Measurements from ENCODE around the gene TMPRSS11B.

Gene TMPRSS11B

DNA sequence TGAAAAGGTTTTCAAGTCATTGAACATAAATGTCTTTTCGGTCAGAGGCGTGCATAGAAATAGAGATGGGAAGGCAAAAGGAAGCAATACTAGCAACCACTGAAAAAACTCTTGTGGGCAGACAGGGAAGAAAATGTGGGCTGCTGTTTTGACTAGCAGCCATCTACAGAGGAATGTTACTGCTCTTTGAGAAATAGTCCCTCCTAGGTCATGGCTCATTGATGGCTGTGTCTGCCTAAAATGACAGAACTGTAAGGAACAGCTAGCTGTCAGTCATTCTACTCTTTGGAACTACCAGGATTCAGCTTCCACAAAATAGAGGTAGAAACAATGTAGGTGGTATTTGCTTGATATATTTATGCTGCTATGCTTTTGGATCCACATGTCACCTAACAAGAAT lies 26.9 kb upstream of the TMPRSS11B start:
- no peaks in the 10 kb centered on the region for H3K79me2 ChIP-seq (ENCODE audit: low read length)
- H3K9me3 ChIP-seq (replicated peaks; ENCODE audit: insufficient read depth, low read length), result no peaks in the 10 kb centered on the region
- no peaks in the 10 kb centered on the region for H3K36me3 ChIP-seq (replicated peaks; ENCODE audit: insufficient read depth, low read length)
- H3K27ac ChIP-seq (ENCODE audit: low read length), result no peak overlapping the region
- H3K9me2 ChIP-seq (replicated peaks; ENCODE audit: insufficient read depth, low read length), result no peaks in the 10 kb centered on the region
- H3K4me1 ChIP-seq (ENCODE audit: low read length), result peaks cover 3% of the 10 kb centered on the region; the same call in 1 of the 2 replicates
- peak overlapping the region; percentile 36; the same call in 1 of the 2 replicates for H3K4me2 ChIP-seq (ENCODE audit: low read depth, low read length)
- peak overlapping the region; percentile 34 for H3K4me3 ChIP-seq (ENCODE audit: low read length)
- H2AFZ ChIP-seq (ENCODE audit: low read length), result peak overlapping the region; percentile 54; the same call in 1 of the 2 replicates
- DNase-seq, result no peak
- H3F3A ChIP-seq (ENCODE audit: insufficient read depth, low read length), result no peaks in the 10 kb centered on the region
- H3K27me3 ChIP-seq (replicated peaks; ENCODE audit: insufficient read depth, low read length), result no peaks in the 10 kb centered on the region
- no peak for TF ChIP-seq EZH2phosphoT487 (IDR thresholded peaks at IDR 0.05; ENCODE audit: low read length)
- TF ChIP-seq EZH2 (optimal IDR thresholded peaks at IDR 0.05; ENCODE audit: low read depth, low read length), result no peak
- TF ChIP-seq, protein P1, sequence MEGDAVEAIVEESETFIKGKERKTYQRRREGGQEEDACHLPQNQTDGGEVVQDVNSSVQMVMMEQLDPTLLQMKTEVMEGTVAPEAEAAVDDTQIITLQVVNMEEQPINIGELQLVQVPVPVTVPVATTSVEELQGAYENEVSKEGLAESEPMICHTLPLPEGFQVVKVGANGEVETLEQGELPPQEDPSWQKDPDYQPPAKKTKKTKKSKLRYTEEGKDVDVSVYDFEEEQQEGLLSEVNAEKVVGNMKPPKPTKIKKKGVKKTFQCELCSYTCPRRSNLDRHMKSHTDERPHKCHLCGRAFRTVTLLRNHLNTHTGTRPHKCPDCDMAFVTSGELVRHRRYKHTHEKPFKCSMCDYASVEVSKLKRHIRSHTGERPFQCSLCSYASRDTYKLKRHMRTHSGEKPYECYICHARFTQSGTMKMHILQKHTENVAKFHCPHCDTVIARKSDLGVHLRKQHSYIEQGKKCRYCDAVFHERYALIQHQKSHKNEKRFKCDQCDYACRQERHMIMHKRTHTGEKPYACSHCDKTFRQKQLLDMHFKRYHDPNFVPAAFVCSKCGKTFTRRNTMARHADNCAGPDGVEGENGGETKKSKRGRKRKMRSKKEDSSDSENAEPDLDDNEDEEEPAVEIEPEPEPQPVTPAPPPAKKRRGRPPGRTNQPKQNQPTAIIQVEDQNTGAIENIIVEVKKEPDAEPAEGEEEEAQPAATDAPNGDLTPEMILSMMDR (IDR thresholded peaks at IDR 0.05; ENCODE audit: low read length), result no peak
- no peaks in the 10 kb centered on the region for H4K20me1 ChIP-seq (ENCODE audit: insufficient read depth, low read length)
- H3K9ac ChIP-seq (ENCODE audit: low read length), result no peak overlapping the region

DNA sequence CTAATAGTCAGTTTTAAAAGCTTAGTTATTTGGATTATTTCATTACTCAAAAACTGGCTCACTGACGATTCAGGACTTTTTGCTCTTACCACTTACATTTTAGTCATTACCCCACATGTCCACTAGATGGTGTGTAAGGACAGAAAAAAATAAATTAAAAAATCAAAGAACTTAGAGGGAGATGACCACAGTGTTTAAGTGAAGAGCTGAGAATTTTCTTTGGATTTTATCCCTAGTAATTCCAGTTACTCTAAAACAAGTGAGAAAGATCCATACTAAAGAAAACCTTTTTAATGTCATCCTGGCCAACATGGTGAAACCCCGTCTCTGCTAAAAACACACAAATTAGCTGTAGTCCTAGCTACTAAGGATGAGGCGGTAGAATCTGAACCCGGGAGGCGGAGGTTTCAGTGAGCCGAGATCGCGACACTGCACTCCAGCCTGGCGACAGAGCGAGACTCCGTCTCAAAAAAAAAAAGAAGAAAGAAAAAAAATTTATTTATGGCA lies 26.4 kb upstream of the TMPRSS11B start:
- Histone ChIP-seq H3K9me3 (replicated peaks; ENCODE audit: insufficient read depth, low read length) (no peaks in the 10 kb centered on the region), H4K20me1 (ENCODE audit: insufficient read depth, low read length) (no peaks in the 10 kb centered on the region), H3K36me3 (replicated peaks; ENCODE audit: insufficient read depth, low read length) (no peaks in the 10 kb centered on the region), H3K4me3 (ENCODE audit: low read length) (peak overlapping the region; percentile 34), H2AFZ (ENCODE audit: low read length) (peak overlapping the region; percentile 54; the same call in 1 of the 2 replicates), H3K4me1 (ENCODE audit: low read length) (peaks cover 3% of the 10 kb centered on the region; the same call in 1 of the 2 replicates), H3K4me2 (ENCODE audit: low read depth, low read length) (peak overlapping the region; percentile 36; the same call in 1 of the 2 replicates), H3K9ac (ENCODE audit: low read length) (no peak overlapping the region), H3K79me2 (ENCODE audit: low read length) (no peaks in the 10 kb centered on the region), H3K27me3 (replicated peaks; ENCODE audit: insufficient read depth, low read length) (no peaks in the 10 kb centered on the region), H3K27ac (ENCODE audit: low read length) (no peak overlapping the region), H3F3A (ENCODE audit: insufficient read depth, low read length) (no peaks in the 10 kb centered on the region), H3K9me2 (replicated peaks; ENCODE audit: insufficient read depth, low read length) (no peaks in the 10 kb centered on the region)
- DNase-seq, result peak; percentile 55
- TF ChIP-seq EZH2 (optimal IDR thresholded peaks at IDR 0.05; ENCODE audit: low read depth, low read length) (no peak), EZH2phosphoT487 (IDR thresholded peaks at IDR 0.05; ENCODE audit: low read length) (no peak)
- TF ChIP-seq, protein P1 (IDR thresholded peaks at IDR 0.05; ENCODE audit: low read length), result peak; percentile 67

DNA sequence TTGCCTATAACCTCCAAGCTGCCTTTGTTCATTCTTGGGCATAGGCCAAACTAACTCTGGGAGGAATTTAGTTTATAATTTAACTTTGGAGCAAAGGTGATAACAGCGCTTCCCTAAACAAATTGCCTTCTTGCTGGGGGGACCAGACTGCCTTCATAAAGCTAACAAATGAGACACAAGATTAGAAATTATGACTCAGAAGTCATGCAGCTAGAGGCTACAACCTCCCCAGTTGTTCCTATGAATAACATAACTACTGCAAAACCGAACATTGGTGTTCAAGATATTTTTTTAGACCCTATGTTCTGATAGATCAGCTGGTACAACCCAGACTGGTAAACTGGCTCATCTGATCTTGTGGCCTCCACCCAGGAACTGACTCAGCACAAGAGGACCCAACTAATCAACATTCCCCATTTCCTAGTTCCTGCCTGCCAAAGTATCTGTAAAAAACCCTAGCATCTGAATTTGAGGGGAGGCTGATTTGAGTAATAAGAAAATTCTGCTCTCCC lies 22.0 kb upstream of the TMPRSS11B start:
- Histone ChIP-seq H3K4me3 (ENCODE audit: low read length) (no peak overlapping the region), H3K4me2 (ENCODE audit: low read depth, low read length) (no peak overlapping the region), H3K79me2 (ENCODE audit: low read length) (no peaks in the 10 kb centered on the region), H4K20me1 (ENCODE audit: insufficient read depth, low read length) (no peaks in the 10 kb centered on the region), H2AFZ (ENCODE audit: low read length) (no peak overlapping the region), H3K9ac (ENCODE audit: low read length) (no peak overlapping the region), H3K27me3 (replicated peaks; ENCODE audit: insufficient read depth, low read length) (no peaks in the 10 kb centered on the region), H3F3A (ENCODE audit: insufficient read depth, low read length) (no peaks in the 10 kb centered on the region), H3K9me2 (replicated peaks; ENCODE audit: insufficient read depth, low read length) (no peaks in the 10 kb centered on the region), H3K27ac (ENCODE audit: low read length) (no peak overlapping the region), H3K36me3 (replicated peaks; ENCODE audit: insufficient read depth, low read length) (no peaks in the 10 kb centered on the region), H3K4me1 (ENCODE audit: low read length) (peaks cover 2% of the 10 kb centered on the region; the same call in 1 of the 2 replicates), H3K9me3 (replicated peaks; ENCODE audit: insufficient read depth, low read length) (no peaks in the 10 kb centered on the region)
- DNase-seq, result no peak
- TF ChIP-seq EZH2 (optimal IDR thresholded peaks at IDR 0.05; ENCODE audit: low read depth, low read length), result no peak
- TF ChIP-seq EZH2phosphoT487 (IDR thresholded peaks at IDR 0.05; ENCODE audit: low read length), result no peak
- TF ChIP-seq, protein P1 (IDR thresholded peaks at IDR 0.05; ENCODE audit: low read length), result no peak

All from MM.1S (cell line).